SK-N-SH (cell line): Measurements from ENCODE around the gene ADAMTS19. TPM values are rescaled to one million over a fixed set of nuclear protein-coding genes. Genes with fewer than 3 reads are reported as not detected.

ENCODE experiments used
- CTCF ChIA-PET: fragments of 300-600, 350-600 bp; formaldehyde crosslinking; extraction: SDS; loops from one replicate; lab custom pipeline; 2021; lab: Yijun Ruan, JAX
- POLR2A ChIA-PET: fragments of 350-600 bp; sonication (Branson Sonifier 250); formaldehyde crosslinking; extraction: SDS; loops from one replicate; lab custom pipeline; 2020; ENCODE audit warnings: antibody characterized with exemption, inconsistent platforms; lab: Yijun Ruan, JAX
- DNase-seq: peaks from one replicate; pipeline ENCODE4 v3.0.0; 2012
- H2AFZ ChIP-seq: fragments of 200-600 bp; sonication (generic); 2 replicates; pipeline ENCODE4 v1.8.1; 2016; ENCODE audit warnings: antibody characterized with exemption, mild to moderate bottlenecking, low read depth
- H3F3A ChIP-seq: fragments of 200-600 bp; sonication (generic); replicated peaks from 2 replicates; pipeline ENCODE3; 2016; ENCODE audit warnings: antibody characterized with exemption, mild to moderate bottlenecking; ENCODE audit not compliant: insufficient read depth
- H3K27ac ChIP-seq, 2 experiments: fragments of 200-500 bp in 1 of 2; fragments of 200-600 bp in 1 of 2; sonication (Bioruptor generic) in 1 of 2; sonication (generic), shearing (Covaris generic) in 1 of 2; 2 replicates each; pipeline versions ENCODE4 v1.5.1 to v1.6.1; 2014 to 2016; ENCODE audit warnings: low read depth in 2 of 2, inconsistent platforms in 1 of 2, low read length in 1 of 2, mild to moderate bottlenecking in 1 of 2, mixed read lengths in 1 of 2
- H3K27me3 ChIP-seq: fragments of 200-600 bp; sonication (generic), shearing (Covaris generic); 2 replicates; pipeline ENCODE4 v1.6.1; 2016; ENCODE audit warnings: mixed run types; ENCODE audit not compliant: insufficient read depth
- H3K36me3 ChIP-seq, 2 experiments: fragments of 200-500 bp in 1 of 2; fragments of 200-600 bp in 1 of 2; sonication (Bioruptor generic) in 1 of 2; sonication (generic) in 1 of 2; replicated peaks in 1 of 2; 2 replicates each; pipeline versions ENCODE3 to v1.5.1; 2014 to 2016; ENCODE audit warnings: low read length in 1 of 2, mild to moderate bottlenecking in 1 of 2; ENCODE audit not compliant: insufficient read depth in 2 of 2, control insufficient read depth in 1 of 2
- H3K4me1 ChIP-seq, 2 experiments: fragments of 200-500 bp in 1 of 2; fragments of 200-600 bp in 1 of 2; sonication (Bioruptor generic) in 1 of 2; sonication (generic), shearing (Covaris generic) in 1 of 2; 2 replicates each; pipeline versions ENCODE4 v1.5.1 to v1.6.1; 2014 to 2016; ENCODE audit warnings: low read depth in 1 of 2, low read length in 1 of 2, mixed run types in 1 of 2; ENCODE audit not compliant: insufficient read depth in 2 of 2, control insufficient read depth in 1 of 2
- H3K4me2 ChIP-seq: fragments of 200-600 bp; sonication (generic), shearing (Covaris generic); 2 replicates; pipeline ENCODE4 v1.6.1; 2017; ENCODE audit warnings: mixed run types
- H3K4me3 ChIP-seq, 2 experiments: fragments of 200-500 bp in 1 of 2; fragments of 200-600 bp in 1 of 2; sonication (Bioruptor generic) in 1 of 2; sonication (generic), shearing (Covaris generic) in 1 of 2; 2 replicates each; pipeline versions ENCODE4 v1.5.1 to v1.8.1; 2014 to 2016; ENCODE audit warnings: low read depth in 2 of 2, inconsistent platforms in 1 of 2, low read length in 1 of 2, mild to moderate bottlenecking in 1 of 2, mixed read lengths in 1 of 2, moderate library complexity in 1 of 2
- H3K79me2 ChIP-seq: fragments of 200-600 bp; sonication (generic); 2 replicates; pipeline ENCODE4 v1.8.1; 2017; ENCODE audit warnings: mild to moderate bottlenecking; ENCODE audit not compliant: insufficient read depth
- H3K9ac ChIP-seq: fragments of 200-600 bp; sonication (generic); 2 replicates; pipeline ENCODE4 v1.6.1; 2017; ENCODE audit warnings: mixed run types
- H3K9me2 ChIP-seq: fragments of 200-600 bp; sonication (generic); 2 replicates; pipeline ENCODE4 v1.6.1; 2017; ENCODE audit warnings: mixed run types
- H3K9me3 ChIP-seq: fragments of 200-600 bp; sonication (generic); 2 replicates; pipeline ENCODE4 v1.6.1; 2017; ENCODE audit warnings: mixed run types, mild to moderate bottlenecking, moderate library complexity
- H4K20me1 ChIP-seq: fragments of 200-600 bp; sonication (generic); 2 replicates; pipeline ENCODE4 v1.6.1; 2017; ENCODE audit warnings: mild to moderate bottlenecking, mixed run types; ENCODE audit not compliant: insufficient read depth
- CHD2 ChIP-seq: fragments of 150-350 bp; IDR thresholded peaks from 2 replicates; pipeline ENCODE4 v1.6.1; 2018; ENCODE audit warnings: low read length; ENCODE audit not compliant: partially characterized antibody
- EP300 ChIP-seq, 2 experiments: IDR thresholded peaks; 2 replicates each; pipeline versions ENCODE4 v1.4.0 to v1.6.1; 2012; ENCODE audit warnings: borderline replicate concordance in 1 of 2, low read depth in 1 of 2, low read length in 1 of 2
- EZH2phosphoT487 ChIP-seq: fragments of 200-600 bp; sonication (generic); IDR thresholded peaks from 2 replicates; pipeline ENCODE4 v1.6.1; 2017; ENCODE audit warnings: low read depth, mixed run types, mild to moderate bottlenecking, antibody characterized with exemption, moderate library complexity, borderline replicate concordance
- FOSL2 ChIP-seq: IDR thresholded peaks from 2 replicates; pipeline ENCODE4 v1.4.0; 2012; ENCODE audit warnings: low read depth, mild to moderate bottlenecking, moderate library complexity, borderline replicate concordance
- GABPA ChIP-seq: IDR thresholded peaks from 2 replicates; pipeline ENCODE4 v1.4.0; 2012; ENCODE audit warnings: low read depth, mild to moderate bottlenecking
- GATA2 ChIP-seq: sonication (generic); formaldehyde crosslinking; IDR thresholded peaks from 2 replicates; pipeline ENCODE4 v1.5.0; 2020; ENCODE audit warnings: mild to moderate bottlenecking, missing genetic modification reagents
- MXI1 ChIP-seq: IDR thresholded peaks from 2 replicates; pipeline ENCODE4 v1.6.1; 2012; ENCODE audit warnings: mild to moderate bottlenecking, low read depth, low read length, improper control_type of control experiment
- NFIC ChIP-seq: IDR thresholded peaks from 2 replicates; pipeline ENCODE4 v1.4.0; 2012; ENCODE audit warnings: borderline replicate concordance
- NRF1 ChIP-seq: IDR thresholded peaks from 2 replicates; pipeline ENCODE4 v1.6.1; 2012; ENCODE audit warnings: low read depth, mild to moderate bottlenecking, low read length
- POLR2AphosphoS5 ChIP-seq: IDR thresholded peaks from 2 replicates; pipeline ENCODE4 v1.6.1; 2012; ENCODE audit warnings: low read depth, low read length
- RCOR1 ChIP-seq: fragments of 150-350 bp; IDR thresholded peaks from 2 replicates; pipeline ENCODE4 v1.6.1; 2017; ENCODE audit warnings: antibody characterized with exemption, low read length
- RFX5 ChIP-seq: IDR thresholded peaks from 2 replicates; pipeline ENCODE4 v1.6.1; 2012; ENCODE audit warnings: mild to moderate bottlenecking, improper control_type of control experiment, low read length
- RXRA ChIP-seq: IDR thresholded peaks from 2 replicates; pipeline ENCODE4 v1.4.0; 2012; ENCODE audit warnings: low read depth, mild to moderate bottlenecking, borderline replicate concordance
- TAF1 ChIP-seq: IDR thresholded peaks from 2 replicates; pipeline ENCODE4 v1.6.1; 2012; ENCODE audit warnings: low read depth, mild to moderate bottlenecking, low read length, moderate library complexity, borderline replicate concordance
- TCF12 ChIP-seq: IDR thresholded peaks from 2 replicates; pipeline ENCODE4 v1.4.0; 2012
- ZBTB33 ChIP-seq: IDR thresholded peaks from 2 replicates; pipeline ENCODE4 v1.4.0; 2012; ENCODE audit warnings: low read depth, borderline replicate concordance
- WGBS: methylation state at CpG from one replicate; pipeline ENCODE4 v1.1.6; 2017; ENCODE audit warnings: low lambda C conversion rate; 5-methylcytosine and 5-hydroxymethylcytosine counted together
- polyA plus RNA-seq, 3 experiments: library from polyadenylated mRNA; depleted of rRNA; stranded (reverse); fragments of >200 nt; gene quantifications; 2 replicates each; pipeline ENCODE4 v1.2.3, GENCODE V29; 2012
- TF ChIP-seq, protein P1 (sequence below): IDR thresholded peaks from 2 replicates; pipeline ENCODE4 v1.4.0; 2012; ENCODE audit warnings: low read depth
- TF ChIP-seq, protein P2 (sequence below): fragments of 200-600 bp; sonication (generic); IDR thresholded peaks from 2 replicates; pipeline ENCODE4 v1.6.1; 2017; ENCODE audit warnings: antibody characterized with exemption, mild to moderate bottlenecking, moderate library complexity
- TF ChIP-seq, protein P3 (sequence below): IDR thresholded peaks from 2 replicates; pipeline ENCODE4; 2012

ADAMTS19 gene
- polyA plus RNA-seq, 1 of the 3 experiments (the other 2 are of a cell fraction): 0.10 TPM

GRCh38 chr5:129465776-129466344, 5.8 kb downstream of the ADAMTS19 start:
- ChIA-PET CTCF (no interaction called here), POLR2A (no interaction called here)
- H2AFZ ChIP-seq: 0 out of 2 replicates have a peak overlapping the region, but pooled peaks have one; percentile 22
- no peak overlapping the region for H3K9ac ChIP-seq
- H3K79me2 ChIP-seq: no peaks in the 10 kb centered on the region
- no peaks in the 10 kb centered on the region for H3K9me3 ChIP-seq
- TF ChIP-seq, protein P1, sequence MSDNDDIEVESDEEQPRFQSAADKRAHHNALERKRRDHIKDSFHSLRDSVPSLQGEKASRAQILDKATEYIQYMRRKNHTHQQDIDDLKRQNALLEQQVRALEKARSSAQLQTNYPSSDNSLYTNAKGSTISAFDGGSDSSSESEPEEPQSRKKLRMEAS: no peak
- TF ChIP-seq POLR2AphosphoS5: no peak
- H3F3A ChIP-seq: no peaks in the 10 kb centered on the region
- H3K4me2 ChIP-seq: no peak overlapping the region
- H4K20me1 ChIP-seq: no peaks in the 10 kb centered on the region
- H3K4me1 ChIP-seq: no peaks in the 10 kb centered on the region
- H3K27ac ChIP-seq: no peak overlapping the region
- no peaks in the 10 kb centered on the region for H3K36me3 ChIP-seq
- DNase-seq: no peak
- H3K9me2 ChIP-seq: no peaks in the 10 kb centered on the region
- 16% methylated on average over 4 of the region's 4 CpGs for WGBS
- H3K4me3 ChIP-seq: no peak overlapping the region
- H3K27me3 ChIP-seq: peaks cover 12% of the 10 kb centered on the region

- TF ChIP-seq NRF1 (no peak), FOSL2 (no peak), CHD2 (peak; percentile 42), EP300 (IDR thresholded peaks at IDR 0.05; ENCODE audit: borderline replicate concordance in 1 of 2, low read depth in 1 of 2, low read length in 1 of 2) (peak in 1 of 2 experiments; percentile 74; a peak in 2 of 4 replicates), GATA2 (CRISPR knock-in tag) (peak; percentile 70), TCF12 (peak; percentile 45; the same call in 1 of the 2 replicates), RCOR1 (peak; percentile 94), TAF1 (no peak), EZH2phosphoT487 (no peak), POLR2AphosphoS5 (no peak)
- Histone ChIP-seq H3K9me2 (no peaks in the 10 kb centered on the region), H3K4me1 (no peaks in the 10 kb centered on the region; a peak in 1 of 4 replicates), H3F3A (no peaks in the 10 kb centered on the region), H3K4me2 (no peak overlapping the region), H3K36me3 (no peaks in the 10 kb centered on the region), H4K20me1 (no peaks in the 10 kb centered on the region), H3K4me3 (no peak overlapping the region), H3K27me3 (no peaks in the 10 kb centered on the region; the same call in 1 of the 2 replicates), H3K9me3 (no peaks in the 10 kb centered on the region), H2AFZ (no peak overlapping the region), H3K27ac (no peak overlapping the region), H3K79me2 (no peaks in the 10 kb centered on the region), H3K9ac (no peak overlapping the region)
- POLR2A ChIA-PET: no interaction called here
- WGBS: 6% methylated on average over 2 of the region's 2 CpGs
- peak; percentile 35 for DNase-seq
- CTCF ChIA-PET: no interaction called here
These were observed 14.4 kb downstream of the ADAMTS19 start for GRCh38 chr5:129474544-129474943.

DNA sequence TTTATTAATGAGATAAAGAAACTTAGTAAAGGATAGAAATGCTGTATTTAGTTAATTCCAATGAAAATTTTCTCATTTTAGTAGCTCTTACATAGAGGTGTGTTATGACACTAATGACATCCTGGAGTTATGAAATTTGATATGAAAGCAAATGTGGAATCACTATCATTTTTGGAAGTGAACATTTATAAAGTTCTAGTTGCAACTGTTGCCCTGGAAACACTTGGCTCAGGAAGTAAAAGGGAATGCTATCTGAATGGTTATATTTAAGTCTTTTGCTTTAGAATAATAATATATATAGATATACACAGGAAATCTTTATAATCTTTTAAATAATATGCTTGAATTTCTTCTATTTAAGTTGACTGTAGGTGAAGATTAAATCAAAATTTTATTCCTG, 16.7 kb downstream of the ADAMTS19 start:
- ChIA-PET POLR2A (no interaction called here), CTCF (no interaction called here)
- Histone ChIP-seq H3K9me2 (no peaks in the 10 kb centered on the region), H3K36me3 (no peaks in the 10 kb centered on the region), H2AFZ (no peak overlapping the region), H3K27me3 (no peaks in the 10 kb centered on the region; the same call in 1 of the 2 replicates), H3K27ac (no peak overlapping the region), H3K4me3 (no peak overlapping the region), H3K4me1 (no peaks in the 10 kb centered on the region; a peak in 1 of 4 replicates), H3K9me3 (no peaks in the 10 kb centered on the region), H3K4me2 (no peak overlapping the region), H3K9ac (no peak overlapping the region), H3F3A (no peaks in the 10 kb centered on the region), H3K79me2 (no peaks in the 10 kb centered on the region), H4K20me1 (no peaks in the 10 kb centered on the region)
- DNase-seq: no peak
- TF ChIP-seq ZBTB33: no peak
- no peak for TF ChIP-seq EZH2phosphoT487
- no peak for TF ChIP-seq TCF12
- TF ChIP-seq, protein P2, sequence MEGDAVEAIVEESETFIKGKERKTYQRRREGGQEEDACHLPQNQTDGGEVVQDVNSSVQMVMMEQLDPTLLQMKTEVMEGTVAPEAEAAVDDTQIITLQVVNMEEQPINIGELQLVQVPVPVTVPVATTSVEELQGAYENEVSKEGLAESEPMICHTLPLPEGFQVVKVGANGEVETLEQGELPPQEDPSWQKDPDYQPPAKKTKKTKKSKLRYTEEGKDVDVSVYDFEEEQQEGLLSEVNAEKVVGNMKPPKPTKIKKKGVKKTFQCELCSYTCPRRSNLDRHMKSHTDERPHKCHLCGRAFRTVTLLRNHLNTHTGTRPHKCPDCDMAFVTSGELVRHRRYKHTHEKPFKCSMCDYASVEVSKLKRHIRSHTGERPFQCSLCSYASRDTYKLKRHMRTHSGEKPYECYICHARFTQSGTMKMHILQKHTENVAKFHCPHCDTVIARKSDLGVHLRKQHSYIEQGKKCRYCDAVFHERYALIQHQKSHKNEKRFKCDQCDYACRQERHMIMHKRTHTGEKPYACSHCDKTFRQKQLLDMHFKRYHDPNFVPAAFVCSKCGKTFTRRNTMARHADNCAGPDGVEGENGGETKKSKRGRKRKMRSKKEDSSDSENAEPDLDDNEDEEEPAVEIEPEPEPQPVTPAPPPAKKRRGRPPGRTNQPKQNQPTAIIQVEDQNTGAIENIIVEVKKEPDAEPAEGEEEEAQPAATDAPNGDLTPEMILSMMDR: no peak
- no peak for TF ChIP-seq NFIC
- TF ChIP-seq RFX5: no peak
- TF ChIP-seq RXRA: no peak
- TF ChIP-seq, protein P3, sequence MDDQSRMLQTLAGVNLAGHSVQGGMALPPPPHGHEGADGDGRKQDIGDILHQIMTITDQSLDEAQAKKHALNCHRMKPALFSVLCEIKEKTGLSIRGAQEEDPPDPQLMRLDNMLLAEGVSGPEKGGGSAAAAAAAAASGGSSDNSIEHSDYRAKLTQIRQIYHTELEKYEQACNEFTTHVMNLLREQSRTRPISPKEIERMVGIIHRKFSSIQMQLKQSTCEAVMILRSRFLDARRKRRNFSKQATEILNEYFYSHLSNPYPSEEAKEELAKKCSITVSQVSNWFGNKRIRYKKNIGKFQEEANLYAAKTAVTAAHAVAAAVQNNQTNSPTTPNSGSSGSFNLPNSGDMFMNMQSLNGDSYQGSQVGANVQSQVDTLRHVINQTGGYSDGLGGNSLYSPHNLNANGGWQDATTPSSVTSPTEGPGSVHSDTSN: no peak
- no peak for TF ChIP-seq GABPA
- no peak for TF ChIP-seq MXI1
